CD4-positive, alpha-beta T cell (primary cell): ENCODE data around the gene SUSD2. TPM values are rescaled to one million over a fixed set of nuclear protein-coding genes. Genes with fewer than 3 reads are reported as not detected.

Experiments used
- ATAC-seq: fragments of 200-7000 bp; cut with Tn5 transposase; one replicate; pipeline ENCODE4 v1.10.0; 2022; ENCODE audit warnings: mild to moderate bottlenecking; ENCODE audit not compliant: poor library complexity
- CTCF ChIA-PET: fragments of 350-600 bp; sonication (Branson Sonifier 250); formaldehyde crosslinking; loops from one replicate; lab custom pipeline; 2021; ENCODE audit warnings: antibody characterized with exemption, inconsistent platforms; lab: Charles Lee
- POLR2A ChIA-PET: fragments of 350-600 bp; sonication (Branson Sonifier 250); formaldehyde crosslinking; loops from one replicate; lab custom pipeline; 2021; ENCODE audit warnings: antibody characterized with exemption, inconsistent platforms; lab: Charles Lee
- DNase-seq, 14 experiments: peaks; one replicate each; pipeline ENCODE4 v3.0.0-alpha.2; 2013 to 2020; ENCODE audit warnings: mixed read lengths in 2 of 14
- H3K27ac ChIP-seq, 2 donors: one replicate each; pipeline versions ENCODE4 v1.5.1 to v1.7.0; 2013; ENCODE audit warnings: low read length in 2 of 2, low read depth in 1 of 2, mild to moderate bottlenecking in 1 of 2
- H3K27me3 ChIP-seq, 2 experiments: 1 replicate in 1 of 2; 2 replicates in 1 of 2; pipeline versions ENCODE4 v1.6.1 to v1.7.0; 2013; ENCODE audit warnings: low read length in 2 of 2, control low read depth in 1 of 2, mild to moderate bottlenecking in 1 of 2, moderate library complexity in 1 of 2; ENCODE audit not compliant: insufficient read depth in 2 of 2, control insufficient read depth in 1 of 2
- H3K36me3 ChIP-seq: one replicate; pipeline ENCODE4 v1.6.1; 2013; ENCODE audit warnings: low read length, control low read depth; ENCODE audit not compliant: insufficient read depth
- H3K4me1 ChIP-seq: one replicate; pipeline ENCODE4 v1.6.1; 2013; ENCODE audit warnings: low read length, control low read depth; ENCODE audit not compliant: insufficient read depth
- H3K4me3 ChIP-seq: one replicate; pipeline ENCODE4 v1.5.1; 2013; ENCODE audit warnings: mild to moderate bottlenecking, low read length, moderate library complexity
- H3K9me3 ChIP-seq, 2 experiments: 1 replicate in 1 of 2; 2 replicates in 1 of 2; pipeline versions ENCODE4 v1.6.1 to v1.7.0; 2013; ENCODE audit warnings: low read length in 2 of 2, mild to moderate bottlenecking in 2 of 2, control low read depth in 1 of 2, moderate library complexity in 1 of 2; ENCODE audit not compliant: control insufficient read depth in 1 of 2, insufficient read depth in 1 of 2
- H3K27ac Mint-ChIP-seq: one replicate; pipeline ENCODE4 v1.8.0; 2020; ENCODE audit warnings: mixed read lengths
- H3K27me3 Mint-ChIP-seq: one replicate; pipeline ENCODE4 v1.8.0; 2021; ENCODE audit warnings: mixed read lengths
- H3K36me3 Mint-ChIP-seq: one replicate; pipeline ENCODE4 v1.8.0; 2021; ENCODE audit warnings: low read depth, mixed read lengths
- H3K4me1 Mint-ChIP-seq: one replicate; pipeline ENCODE4 v1.8.0; 2021; ENCODE audit warnings: low read depth, mixed read lengths
- H3K4me3 Mint-ChIP-seq: one replicate; pipeline ENCODE4 v1.8.0; 2020; ENCODE audit warnings: mild to moderate bottlenecking, mixed read lengths
- H3K9me3 Mint-ChIP-seq: one replicate; pipeline ENCODE4 v1.8.0; 2020; ENCODE audit warnings: mixed read lengths
- intact Hi-C, 2 experiments: fragments of 100-400 bp; cut with DNase I in 1 of 2; cut with micrococcal nuclease in 1 of 2; formaldehyde crosslinking; loops; one replicate each; pipeline versions ENCODE4 v1.15.1 to v1.9.0; 2023 to 2025; cut with DNase I, micrococcal nuclease
- total RNA-seq, 174 experiments: library from RNA in 2 of 174; stranded (reverse) in 2 of 174; gene quantifications; one replicate each; pipeline ENCODE4 v1.2.3 and lab custom pipeline; 2021 to 2026
- TF ChIP-seq, protein P1 (sequence below): fragments of 200-600 bp; IDR thresholded peaks from one replicate; pipeline ENCODE4 v1.8.0; 2022; ENCODE audit warnings: antibody characterized with exemption, mild to moderate bottlenecking

SUSD2 gene
- total RNA-seq, 2 experiments from 2014 or later: 0.80 to 1.5 TPM

DNA sequence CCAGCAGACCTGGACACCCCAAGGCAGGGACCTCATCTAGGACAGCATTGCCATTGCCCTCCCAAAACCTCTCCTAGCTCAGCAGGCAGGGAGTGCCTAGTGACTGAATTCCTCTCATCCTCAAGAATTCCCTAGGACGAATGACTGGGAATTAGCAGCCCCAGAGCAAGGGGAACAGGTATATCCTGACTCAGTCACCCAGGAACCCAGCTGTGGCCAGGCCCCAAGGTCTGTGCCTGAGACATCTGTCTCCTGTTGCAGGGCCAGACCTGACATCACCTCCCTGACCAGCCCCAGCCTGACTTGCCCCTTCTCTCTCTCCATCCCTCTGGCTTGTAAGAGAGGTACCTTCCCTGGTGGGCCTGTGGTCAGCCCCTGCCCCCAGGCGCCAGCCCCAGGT lies 39.0 kb upstream of the SUSD2 start:
- Histone ChIP-seq H3K36me3 (peaks cover 17% of the 10 kb centered on the region), H3K27ac (no peak overlapping the region), H3K9me3 (no peaks in the 10 kb centered on the region), H3K27me3 (no peaks in the 10 kb centered on the region), H3K4me3 (no peak overlapping the region), H3K4me1 (peaks cover 77% of the 10 kb centered on the region)
- H3K36me3 Mint-ChIP-seq: peaks cover 28% of the 10 kb centered on the region
- no peak for DNase-seq
- ATAC-seq: no peak
- H3K27me3 Mint-ChIP-seq: no peaks in the 10 kb centered on the region
- peak overlapping the region; percentile 88 for H3K27ac Mint-ChIP-seq
- peak overlapping the region; percentile 65 for H3K4me3 Mint-ChIP-seq
- intact Hi-C loops: no loop called here
- H3K9me3 Mint-ChIP-seq: no peaks in the 10 kb centered on the region
- H3K4me1 Mint-ChIP-seq: peaks cover 82% of the 10 kb centered on the region
- ChIA-PET POLR2A (interaction anchor here (1.0 to 1.1 kb wide), 2 partner anchors 13 to 15 kb away, joined by 3 to 4 read pairs; no protein-coding TSS in a partner anchor), CTCF (interaction anchor here (3.9 kb wide), 1 partner anchor 14 kb away, joined by 22 read pairs; no protein-coding TSS in a partner anchor)
- TF ChIP-seq, protein P1, sequence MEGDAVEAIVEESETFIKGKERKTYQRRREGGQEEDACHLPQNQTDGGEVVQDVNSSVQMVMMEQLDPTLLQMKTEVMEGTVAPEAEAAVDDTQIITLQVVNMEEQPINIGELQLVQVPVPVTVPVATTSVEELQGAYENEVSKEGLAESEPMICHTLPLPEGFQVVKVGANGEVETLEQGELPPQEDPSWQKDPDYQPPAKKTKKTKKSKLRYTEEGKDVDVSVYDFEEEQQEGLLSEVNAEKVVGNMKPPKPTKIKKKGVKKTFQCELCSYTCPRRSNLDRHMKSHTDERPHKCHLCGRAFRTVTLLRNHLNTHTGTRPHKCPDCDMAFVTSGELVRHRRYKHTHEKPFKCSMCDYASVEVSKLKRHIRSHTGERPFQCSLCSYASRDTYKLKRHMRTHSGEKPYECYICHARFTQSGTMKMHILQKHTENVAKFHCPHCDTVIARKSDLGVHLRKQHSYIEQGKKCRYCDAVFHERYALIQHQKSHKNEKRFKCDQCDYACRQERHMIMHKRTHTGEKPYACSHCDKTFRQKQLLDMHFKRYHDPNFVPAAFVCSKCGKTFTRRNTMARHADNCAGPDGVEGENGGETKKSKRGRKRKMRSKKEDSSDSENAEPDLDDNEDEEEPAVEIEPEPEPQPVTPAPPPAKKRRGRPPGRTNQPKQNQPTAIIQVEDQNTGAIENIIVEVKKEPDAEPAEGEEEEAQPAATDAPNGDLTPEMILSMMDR: no peak

DNA sequence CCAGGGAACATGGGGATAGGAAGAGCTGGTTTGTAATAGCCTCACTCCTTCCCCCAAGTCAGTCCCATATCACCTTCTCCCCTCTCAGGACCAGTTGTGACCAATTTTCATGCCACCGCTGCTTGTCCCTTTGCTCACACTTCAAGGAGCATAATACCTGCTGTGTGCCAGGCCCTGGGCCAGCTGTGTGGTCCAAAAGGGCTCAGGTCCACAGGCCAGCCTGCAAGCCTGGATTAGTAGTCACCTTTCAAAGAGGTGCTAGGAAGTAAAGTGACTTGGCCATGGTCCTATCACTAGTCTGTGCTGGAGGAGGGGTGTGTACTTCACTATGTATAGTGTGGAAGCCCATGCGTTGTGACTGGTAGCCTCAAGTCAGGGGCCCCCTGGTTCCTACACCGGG lies 38.5 kb upstream of the SUSD2 start:
- intact Hi-C loops: no loop called here
- Mint-ChIP-seq H3K27ac (peak overlapping the region; percentile 88), H3K4me1 (peaks cover 88% of the 10 kb centered on the region), H3K36me3 (peaks cover 22% of the 10 kb centered on the region), H3K27me3 (no peaks in the 10 kb centered on the region), H3K4me3 (no peak overlapping the region), H3K9me3 (no peaks in the 10 kb centered on the region)
- Histone ChIP-seq H3K36me3 (peaks cover 12% of the 10 kb centered on the region), H3K9me3 (no peaks in the 10 kb centered on the region), H3K27me3 (no peaks in the 10 kb centered on the region), H3K27ac (peak overlapping the region in 1 of 2 donors; percentile 9), H3K4me3 (no peak overlapping the region), H3K4me1 (peaks cover 83% of the 10 kb centered on the region)
- ChIA-PET CTCF (interaction anchor here (2.0 to 3.9 kb wide), 2 partner anchors 14 to 15 kb away, joined by 9 to 22 read pairs; no protein-coding TSS in a partner anchor), POLR2A (interaction anchor here (1.0 to 1.1 kb wide), 2 partner anchors 13 to 15 kb away, joined by 3 to 4 read pairs; no protein-coding TSS in a partner anchor)
- DNase-seq (no peak), ATAC-seq (no peak)
- TF ChIP-seq, protein P1: no peak

DNA sequence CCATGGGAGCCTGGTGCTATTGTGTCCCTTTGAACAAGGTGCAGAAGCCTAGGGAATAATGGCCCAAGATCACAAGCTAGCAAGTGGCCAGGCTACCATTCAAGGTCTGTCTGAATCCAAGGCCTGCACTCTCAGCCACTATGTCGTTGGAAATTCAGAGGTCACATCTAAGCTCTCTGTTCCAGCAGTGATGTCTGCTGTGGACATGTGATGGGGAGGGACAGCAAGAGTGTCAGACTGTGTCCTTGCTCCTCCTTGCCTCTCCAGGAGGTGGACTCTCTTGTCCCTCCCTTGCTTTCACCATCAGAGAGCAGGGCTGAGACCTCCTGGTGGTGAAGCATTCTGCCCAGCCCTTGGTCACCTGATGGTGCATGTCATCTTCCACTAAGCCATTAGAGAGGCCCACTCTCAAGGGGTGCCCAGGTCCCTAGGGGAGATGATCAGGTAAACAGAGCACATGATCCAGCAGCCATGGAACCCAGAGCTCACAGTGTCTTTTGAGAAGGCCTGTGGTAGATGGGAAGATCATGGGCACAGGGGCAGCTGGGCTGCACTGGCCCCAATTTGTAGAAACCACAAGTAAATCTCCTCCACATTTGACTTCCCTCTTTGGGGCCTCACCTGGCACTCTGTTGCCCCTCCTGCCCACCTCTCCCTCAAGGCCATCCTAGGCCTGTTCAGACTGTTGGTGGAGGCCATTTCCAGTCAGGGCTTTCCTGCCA lies 37.1 kb upstream of the SUSD2 start:
- Mint-ChIP-seq H3K27me3 (no peaks in the 10 kb centered on the region), H3K4me3 (no peak overlapping the region), H3K27ac (peak overlapping the region; percentile 88), H3K4me1 (peaks cover 91% of the 10 kb centered on the region), H3K9me3 (no peaks in the 10 kb centered on the region), H3K36me3 (peaks cover 8% of the 10 kb centered on the region)
- CTCF ChIA-PET: interaction anchor here (2.0 kb wide), 1 partner anchor 13 kb away, joined by 9 read pairs; no protein-coding TSS in a partner anchor
- Histone ChIP-seq H3K27ac (peak overlapping the region; percentile 44 to 46), H3K4me3 (no peak overlapping the region), H3K27me3 (no peaks in the 10 kb centered on the region), H3K9me3 (no peaks in the 10 kb centered on the region), H3K36me3 (peaks cover 6% of the 10 kb centered on the region), H3K4me1 (peaks cover 91% of the 10 kb centered on the region)
- intact Hi-C loops: no loop called here
- POLR2A ChIA-PET: interaction anchor here (2.1 kb wide), 1 partner anchor 13 kb away, joined by 12 read pairs; no protein-coding TSS in a partner anchor
- ATAC-seq (no peak), DNase-seq (no peak)
- TF ChIP-seq, protein P1: no peak
